Right ventricle myocardium superior (tissue), 1 donor: Measurements from ENCODE around the gene PI3. TPM values are rescaled to one million over a fixed set of nuclear protein-coding genes. Genes with fewer than 3 reads are reported as not detected.

ENCODE experiments used
- ATAC-seq: fragments of 200-7000 bp; cut with Tn5 transposase; one replicate; pipeline ENCODE4 v1.9.1; 2020; ENCODE audit warnings: mild to moderate bottlenecking; ENCODE audit not compliant: poor library complexity
- DNase-seq: peaks from one replicate; pipeline ENCODE4 v3.0.0-alpha.2; 2020
- intact Hi-C: fragments of 100-400 bp; cut with DNase I; formaldehyde crosslinking; loops from one replicate; pipeline ENCODE4 v1.11.2; 2022
- total RNA-seq: library from RNA; stranded (reverse); fragmentation: NEBNext Ultra II Directional; extraction: Animal tissue kit (Norgen Biotek cat#: 25700); gene quantifications from one replicate; pipeline ENCODE4 v1.2.1, GENCODE V29; 2021
- donor health status: DM: no; HTN: yes; CAD: no; lungs with severe emphysema.

The PI3 gene
- total RNA-seq, 1 donor from 2014 or later = not detected

- no peak for ATAC-seq
- intact Hi-C loops = no loop called here
- DNase-seq = no peak
Observed at GRCh38 chr20:45179166-45179565, 4.5 kb downstream of the PI3 start.

DNA sequence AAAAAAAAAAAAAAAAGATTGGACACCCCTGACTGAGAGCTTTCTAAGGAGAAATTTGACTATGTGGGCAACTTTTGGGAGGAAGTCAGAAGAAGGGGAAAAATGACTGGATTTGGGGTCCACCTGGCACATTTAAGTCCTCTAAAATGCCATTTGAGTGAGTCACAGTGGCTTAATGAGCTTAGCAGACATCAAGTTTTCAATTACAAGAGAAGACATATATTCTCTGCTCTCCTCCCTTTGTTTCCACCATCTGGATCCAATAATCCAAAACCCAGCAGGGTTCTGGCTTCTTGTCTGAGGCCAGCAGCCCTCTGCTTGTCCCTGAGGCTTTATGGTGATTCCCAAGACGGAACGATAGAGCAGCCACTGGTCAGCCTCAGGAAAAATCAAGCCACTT lies 6.9 kb downstream of the PI3 start:
- DNase-seq (no peak), ATAC-seq (no peak)
- intact Hi-C loops = no loop called here

GRCh38 chr20:45183084-45183483 lies 8.4 kb downstream of the PI3 start:
- intact Hi-C loops = no loop called here
- ATAC-seq = no peak

GRCh38 chr20:45187693-45188092 lies 13.0 kb downstream of the PI3 start:
- DNase-seq (no peak), ATAC-seq (no peak)
- intact Hi-C loops = no loop called here

More at GRCh38 chr20:45183084-45183483, 8.4 kb downstream of the PI3 start:
- no peak for DNase-seq

- DNase-seq (no peak), ATAC-seq (no peak)
- intact Hi-C loops = no loop called here
Observed at GRCh38 chr20:45189067-45189609, 14.4 kb downstream of the PI3 start.

- intact Hi-C loops = no loop called here
- no peak for ATAC-seq
- DNase-seq = no peak
Observed at GRCh38 chr20:45189861-45190260, 15.2 kb downstream of the PI3 start.

GRCh38 chr20:45191926-45192325 lies 17.2 kb downstream of the PI3 start:
- DNase-seq = no peak
- intact Hi-C loops = no loop called here

GRCh38 chr20:45193331-45193730 lies 18.6 kb downstream of the PI3 start:
- intact Hi-C loops = no loop called here
- DNase-seq = no peak
- ATAC-seq = no peak

More at GRCh38 chr20:45191926-45192325, 17.2 kb downstream of the PI3 start:
- no peak for ATAC-seq

DNA sequence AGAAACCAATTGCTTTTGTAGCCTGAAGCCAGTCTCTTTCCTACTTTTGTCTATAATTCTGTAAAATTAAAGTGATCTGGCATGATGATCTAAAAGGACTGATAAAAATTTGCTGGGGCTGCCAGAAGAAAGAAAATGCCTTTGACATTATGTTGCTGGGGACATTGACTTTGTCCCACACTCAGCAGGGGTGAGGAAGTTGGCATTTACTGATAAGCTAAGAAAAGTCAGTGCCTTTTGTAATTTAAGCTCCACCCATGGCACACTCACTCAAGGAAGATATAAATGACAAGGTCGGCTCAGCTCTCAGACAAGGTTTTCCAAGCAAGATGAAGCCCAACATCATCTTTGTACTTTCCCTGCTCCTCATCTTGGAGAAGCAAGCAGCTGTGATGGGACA lies 32.0 kb downstream of the PI3 start, which contains the start of gene SEMG1:
Gene SEMG1, plus strand, starts transcription at position 309 of the 400 bp plus-strand sequence. Its CDS starts 21 bp downstream, at position 330.
- intact Hi-C loops = no loop called here
- DNase-seq (no peak), ATAC-seq (no peak)

DNA sequence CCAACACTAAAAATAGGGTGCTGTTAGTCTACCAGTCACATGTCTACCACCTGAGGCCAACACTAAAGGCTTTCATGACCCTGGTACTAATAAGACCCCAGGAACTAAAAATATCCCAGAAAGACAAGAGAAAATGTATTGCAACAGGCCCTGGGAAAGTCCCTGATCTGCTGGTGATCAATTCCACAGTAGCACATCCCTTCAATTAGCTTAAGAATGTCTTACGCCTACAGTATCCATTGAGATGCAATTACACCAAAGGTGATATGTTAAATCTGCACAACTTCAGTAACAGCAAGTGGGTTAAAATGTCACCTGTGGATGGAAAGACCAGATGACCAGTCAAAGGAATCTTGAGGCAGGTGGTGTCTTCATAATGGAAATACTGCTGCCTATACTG lies 35.2 kb downstream of the PI3 start:
- intact Hi-C loops = no loop called here
- ATAC-seq = no peak

GRCh38 chr20:45211569-45212474 lies 37.1 kb downstream of the PI3 start:
- no peak for ATAC-seq
- intact Hi-C loops = no loop called here
- DNase-seq = no peak

More for the DNA sequence above, 35.2 kb downstream of the PI3 start:
- DNase-seq = no peak

DNA sequence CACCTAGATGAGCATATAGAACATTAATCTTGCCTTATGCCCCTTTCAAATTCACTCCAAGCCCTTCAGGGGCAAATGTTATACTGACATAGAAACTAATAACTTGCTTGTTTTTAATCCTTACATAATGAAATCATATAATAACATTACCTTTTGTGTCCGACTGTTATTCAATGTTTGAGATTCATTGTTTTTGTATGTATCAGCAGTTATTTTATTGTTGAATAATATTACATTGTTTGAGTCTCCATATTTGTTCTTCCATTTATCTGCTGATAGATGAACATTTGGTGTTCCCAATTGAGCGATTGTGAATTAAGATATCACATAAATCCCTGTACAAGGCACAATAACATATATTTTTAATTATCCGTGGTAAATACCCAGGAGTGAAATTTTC lies 38.1 kb downstream of the PI3 start:
- intact Hi-C loops = no loop called here
- DNase-seq = no peak
- ATAC-seq = no peak

DNA sequence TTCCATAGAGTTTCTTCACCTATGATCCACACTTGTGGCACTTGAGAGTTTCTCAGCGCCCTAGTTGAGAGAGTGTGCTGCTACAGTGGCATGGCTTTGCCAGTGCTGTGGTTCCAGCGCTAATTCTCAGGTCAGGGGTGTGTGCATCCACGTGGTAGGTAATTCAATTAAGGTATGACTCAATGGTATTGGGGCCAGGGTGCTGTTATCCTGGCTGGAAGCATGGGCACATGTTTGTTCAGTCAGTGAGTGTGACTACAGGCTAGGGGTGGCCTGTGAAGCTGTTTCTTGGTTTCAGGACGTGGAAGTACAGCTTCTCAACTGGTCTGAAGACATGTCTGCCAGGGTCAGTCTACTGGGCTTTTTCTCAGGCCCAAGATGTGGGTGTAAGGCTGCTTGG lies 43.4 kb downstream of the PI3 start:
- DNase-seq (no peak), ATAC-seq (no peak)
- intact Hi-C loops = no loop called here

DNA sequence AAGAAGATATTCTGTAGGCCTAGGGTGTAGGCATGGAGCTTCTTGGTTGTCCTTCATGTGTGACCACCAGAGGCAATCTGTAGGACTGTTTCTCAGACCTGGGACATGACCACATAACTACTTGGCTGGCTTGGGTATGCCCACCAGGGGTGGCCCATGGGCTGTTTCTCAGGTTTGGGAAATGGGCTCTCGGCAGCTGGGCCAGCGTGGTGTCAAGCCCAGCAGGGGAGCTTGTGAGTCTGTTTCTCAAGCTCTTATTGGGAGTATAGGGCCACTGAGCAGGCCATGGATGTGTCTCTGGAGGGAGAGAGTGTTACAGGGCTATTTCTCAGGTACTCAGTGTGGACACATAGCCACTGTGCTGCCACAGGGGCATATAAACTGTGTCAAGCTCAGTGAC lies 43.9 kb downstream of the PI3 start:
- DNase-seq (no peak), ATAC-seq (no peak)
- intact Hi-C loops = no loop called here

DNA sequence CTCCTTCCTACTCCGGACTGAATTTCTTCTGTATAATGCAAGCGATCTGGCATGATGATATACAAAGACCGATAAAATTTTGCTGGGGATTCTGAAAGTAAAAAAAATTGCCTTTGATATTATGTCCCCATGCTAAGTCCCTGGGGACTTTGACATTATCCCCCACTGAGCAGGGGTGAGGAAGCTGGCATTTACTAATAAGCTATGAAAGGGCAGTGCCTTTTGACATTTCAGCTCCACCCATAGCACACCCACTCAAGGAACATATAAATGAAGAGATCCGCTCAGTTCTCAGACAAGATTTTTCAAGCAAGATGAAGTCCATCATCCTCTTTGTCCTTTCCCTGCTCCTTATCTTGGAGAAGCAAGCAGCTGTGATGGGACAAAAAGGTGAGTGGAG lies 46.4 kb downstream of the PI3 start, which contains the start of gene SEMG2:
Gene SEMG2, plus strand, starts transcription at position 298 of the 400 bp plus-strand sequence. Its CDS starts 17 bp downstream, at position 315.
- ATAC-seq (no peak), DNase-seq (no peak)
- intact Hi-C loops = no loop called here

DNA sequence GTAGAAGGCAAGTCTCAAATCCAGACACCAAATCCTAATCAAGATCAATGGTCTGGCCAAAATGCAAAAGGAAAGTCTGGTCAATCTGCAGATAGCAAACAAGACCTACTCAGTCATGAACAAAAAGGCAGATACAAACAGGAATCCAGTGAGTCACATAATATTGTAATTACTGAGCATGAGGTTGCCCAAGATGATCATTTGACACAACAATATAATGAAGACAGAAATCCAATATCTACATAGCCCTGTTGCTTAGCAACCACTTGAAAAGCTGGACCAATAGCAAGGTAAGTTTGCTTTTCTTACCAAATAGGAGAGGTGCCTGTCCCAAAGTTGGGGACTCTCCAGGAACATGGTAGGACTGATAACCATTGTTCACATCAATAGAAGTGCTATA lies 48.4 kb downstream of the PI3 start:
- intact Hi-C loops = no loop called here
- DNase-seq (no peak), ATAC-seq (no peak)
